NCI-H460 (cell line): ENCODE results near the gene PDE4A. TPM values are rescaled to one million over a fixed set of nuclear protein-coding genes. Genes with fewer than 3 reads are reported as not detected.
"Not testable (repeated sequence)": the region's sequence is repeated elsewhere in the genome, so short reads cannot be mapped to it uniquely, and the experiment has no call there.

Experiments
- DNase-seq: peaks from one replicate; pipeline ENCODE4 v3.0.0-alpha.2; 2016; ENCODE audit warnings: low read depth; ENCODE audit errors: extremely low read depth
- polyA plus RNA-seq: library from polyadenylated mRNA; depleted of rRNA; stranded (reverse); fragments of >200 nt; gene quantifications from 2 replicates; pipeline ENCODE4 v1.2.3, GENCODE V29; 2014; cell fraction: nucleus; rRNA removed
- total RNA-seq: library from RNA; depleted of rRNA; stranded (reverse); fragments of >200 nt; shearing (Covaris generic); gene quantifications from 2 replicates; pipeline ENCODE4 v1.2.3, GENCODE V29; 2014; rRNA removed

PDE4A gene
- 2.1 and 2.2 TPM in 2 replicates for total RNA-seq
- 2.8 and 5.3 TPM in 2 replicates for polyA plus RNA-seq

DNA sequence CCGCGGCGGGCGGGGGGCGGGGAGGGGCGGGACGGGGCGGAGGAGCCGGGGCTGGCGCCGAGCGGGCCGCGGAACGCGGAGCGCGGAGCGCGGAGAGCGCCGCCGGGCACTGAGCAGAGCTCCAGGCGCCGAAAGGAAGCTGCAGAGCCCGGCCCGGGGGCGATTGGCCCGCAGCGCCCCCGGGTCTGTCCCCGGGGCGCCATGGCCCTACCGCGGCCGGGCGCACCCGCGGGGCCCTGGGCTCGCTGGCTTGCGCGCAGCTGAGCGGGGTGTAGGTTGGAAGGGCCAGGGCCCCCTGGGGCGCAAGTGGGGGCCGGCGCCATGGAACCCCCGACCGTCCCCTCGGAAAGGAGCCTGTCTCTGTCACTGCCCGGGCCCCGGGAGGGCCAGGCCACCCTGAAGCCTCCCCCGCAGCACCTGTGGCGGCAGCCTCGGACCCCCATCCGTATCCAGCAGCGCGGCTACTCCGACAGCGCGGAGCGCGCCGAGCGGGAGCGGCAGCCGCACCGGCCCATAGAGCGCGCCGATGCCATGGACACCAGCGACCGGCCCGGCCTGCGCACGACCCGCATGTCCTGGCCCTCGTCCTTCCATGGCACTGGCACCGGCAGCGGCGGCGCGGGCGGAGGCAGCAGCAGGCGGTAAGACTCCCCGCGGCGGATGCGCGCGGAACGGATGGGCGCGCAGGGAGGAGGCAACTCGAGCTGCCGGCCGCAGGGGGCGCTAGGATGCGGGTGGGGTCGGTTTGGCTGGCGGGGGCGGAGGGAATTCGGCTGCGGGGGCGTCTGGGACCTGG, at the start of gene PDE4A:
Gene PDE4A, plus strand, starts transcription at position 95 of the 796 bp plus-strand sequence. Its CDS starts 227 bp downstream, at position 322.
- DNase-seq: no peak

- no peak for DNase-seq
Measured at GRCh38 chr19:10372690-10373089, 47.6 kb upstream of the PDE4A start.

- no peak for DNase-seq
Measured at GRCh38 chr19:10374931-10375330, 45.4 kb upstream of the PDE4A start.

DNA sequence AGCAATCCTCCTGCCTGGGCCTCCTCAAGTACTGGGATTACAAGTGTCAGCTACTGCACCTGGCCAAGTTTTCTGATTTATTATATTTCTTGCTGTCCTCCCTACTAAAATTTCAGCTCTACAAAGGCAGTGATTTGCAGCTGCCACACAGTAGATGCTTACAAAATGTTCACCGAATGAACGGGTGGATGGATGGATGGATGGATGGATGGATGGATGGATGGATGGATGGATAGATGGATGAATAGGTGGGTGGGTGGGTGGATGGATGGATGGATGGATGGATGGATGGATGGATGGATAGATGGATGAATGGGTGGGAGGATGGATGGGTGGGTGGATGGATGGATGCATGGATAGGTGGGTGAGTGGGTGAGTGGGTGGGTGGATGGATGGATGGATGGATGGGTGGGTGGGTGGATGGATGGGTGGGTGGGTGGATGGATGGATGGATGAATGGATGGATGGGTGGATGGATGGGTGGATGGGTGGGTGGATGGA, 43.1 kb upstream of the PDE4A start:
- DNase-seq: not testable (repeated sequence)

DNA sequence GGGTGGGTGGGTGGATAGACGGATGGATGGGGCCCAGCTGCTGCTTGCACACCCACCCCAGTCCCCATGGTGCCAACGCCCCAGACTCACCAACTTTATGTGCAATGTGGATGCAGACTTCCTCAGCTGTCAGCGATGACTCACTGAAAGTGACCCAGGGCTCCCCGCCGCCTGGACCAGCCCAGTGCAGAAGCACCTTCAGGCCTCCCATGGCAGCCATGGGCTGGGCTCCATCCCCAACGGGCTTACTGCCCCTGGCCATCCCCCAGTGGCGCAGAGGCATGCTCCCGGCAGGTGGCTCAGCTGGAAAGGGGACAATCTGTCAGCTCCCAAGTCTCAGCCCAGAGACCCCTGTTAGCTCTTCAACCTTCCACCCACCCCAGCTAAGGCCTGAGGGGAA, 42.2 kb upstream of the PDE4A start:
- DNase-seq: no peak

GRCh38 chr19:10379880-10380312, 40.4 kb upstream of the PDE4A start:
- no peak for DNase-seq

- DNase-seq: peak; percentile 98
Measured at GRCh38 chr19:10380313-10381102, 39.8 kb upstream of the PDE4A start, which contains the start of gene TYK2. TSS of gene TYK2 (minus strand) at chr19:10380572. CDS start at chr19:10378406, 2,166 bp downstream.

GRCh38 chr19:10383223-10383499, 37.2 kb upstream of the PDE4A start:
- not testable (repeated sequence) for DNase-seq

- no peak for DNase-seq
Measured at GRCh38 chr19:10384580-10384979, 35.8 kb upstream of the PDE4A start.

DNA sequence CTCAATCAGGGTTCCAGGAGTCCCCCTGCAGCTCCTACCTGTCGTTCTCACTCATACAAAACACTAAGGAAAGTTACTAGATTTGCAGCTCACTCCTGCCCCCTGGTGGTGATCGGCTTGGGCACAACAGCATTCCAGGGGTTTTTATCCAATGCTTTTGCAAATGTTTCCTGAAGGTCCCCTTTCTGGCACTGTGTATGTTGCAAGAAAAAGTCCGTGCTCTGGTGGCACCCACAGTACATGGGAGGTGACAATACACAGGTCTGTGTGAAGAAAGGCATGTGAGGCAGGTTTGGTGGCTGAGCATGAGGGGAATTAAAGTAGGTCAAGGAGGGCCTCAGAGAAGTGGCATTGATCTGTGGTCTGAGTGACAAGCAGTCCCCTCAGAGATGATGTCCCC, 31.4 kb upstream of the PDE4A start:
- DNase-seq: peak; percentile 67

DNA sequence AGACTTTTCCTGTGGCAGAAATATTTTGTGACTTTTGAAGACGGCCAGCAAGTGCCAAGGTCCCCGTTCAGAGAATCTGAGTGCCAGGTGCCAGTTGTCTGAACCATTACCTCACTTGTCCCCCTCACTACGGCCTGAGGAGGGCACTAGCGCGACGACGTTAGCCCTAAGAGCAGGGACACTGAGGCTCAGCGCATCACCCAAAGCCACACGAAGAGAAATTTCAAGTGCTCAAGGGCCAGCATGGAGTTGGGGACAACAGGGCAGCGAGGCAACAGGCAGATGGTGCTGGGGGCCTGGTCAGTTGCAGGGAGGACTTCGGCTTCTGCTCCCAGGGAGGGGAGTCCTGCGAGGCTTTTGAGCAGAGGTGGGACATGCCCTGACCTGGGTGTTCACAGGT, 30.5 kb upstream of the PDE4A start:
- no peak for DNase-seq

- peak; percentile 57 for DNase-seq
Measured at GRCh38 chr19:10390652-10391286, 29.6 kb upstream of the PDE4A start.

DNA sequence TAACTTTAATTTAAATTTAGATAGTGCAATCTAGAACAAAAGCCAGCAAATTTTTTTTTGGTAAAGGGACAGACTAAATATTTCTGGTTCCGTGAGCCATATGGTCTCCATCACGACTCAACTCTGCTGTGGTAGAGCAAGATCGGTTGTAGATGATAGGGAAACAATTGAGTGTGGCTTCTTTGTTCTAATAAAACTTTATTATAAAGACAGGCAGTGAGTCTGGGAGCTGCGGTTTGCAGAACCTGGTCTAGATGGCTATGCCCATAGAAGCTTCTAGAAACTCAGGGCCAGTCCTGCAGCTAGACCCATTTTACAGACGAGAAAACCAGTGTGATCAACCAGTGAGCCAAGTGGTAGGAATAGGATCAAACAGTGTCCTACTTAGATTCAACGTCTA, 28.2 kb upstream of the PDE4A start:
- DNase-seq: no peak

DNA sequence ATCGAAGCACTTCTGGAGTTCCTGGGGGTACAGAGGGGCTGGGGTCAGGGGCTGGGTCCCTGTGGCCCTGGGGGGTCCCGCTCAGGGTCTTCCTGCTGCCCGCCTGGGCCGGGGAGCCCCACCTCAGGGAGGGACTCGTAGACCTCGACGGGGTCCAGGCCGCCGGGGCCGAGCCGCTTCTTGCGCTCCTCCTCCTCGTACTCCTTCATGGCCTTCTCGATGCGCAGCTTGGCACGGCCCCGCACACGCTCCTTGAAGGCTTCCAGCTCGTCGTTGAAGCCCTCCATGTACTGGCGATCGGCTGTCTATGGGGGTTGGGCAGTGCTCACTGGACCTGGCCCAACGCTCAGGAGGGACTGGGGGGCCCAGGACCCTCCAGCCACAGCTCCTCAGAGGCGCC, 27.2 kb upstream of the PDE4A start:
- DNase-seq: no peak

GRCh38 chr19:10395003-10395402, 25.3 kb upstream of the PDE4A start:
- DNase-seq: no peak

DNA sequence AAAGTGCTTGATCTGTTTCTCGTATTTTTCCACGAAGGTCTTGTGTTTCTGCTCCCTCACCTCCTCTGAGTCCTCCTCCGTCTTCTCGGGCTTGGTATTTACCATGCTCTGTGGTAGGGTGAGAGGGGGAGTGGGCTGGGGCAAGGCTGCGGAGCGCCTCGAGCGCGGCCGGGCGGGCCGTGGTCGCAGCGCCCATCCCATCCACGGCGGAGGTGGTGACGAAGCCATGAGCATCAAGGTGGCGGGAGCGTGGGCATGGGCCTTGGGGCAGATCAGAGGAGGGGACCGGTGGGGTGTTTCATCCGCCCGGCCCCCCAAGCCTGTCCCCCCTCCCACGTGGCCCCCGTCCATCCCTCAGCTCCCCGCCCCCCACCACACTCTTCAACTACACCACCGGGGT, 24.9 kb upstream of the PDE4A start:
- DNase-seq: no peak

DNA sequence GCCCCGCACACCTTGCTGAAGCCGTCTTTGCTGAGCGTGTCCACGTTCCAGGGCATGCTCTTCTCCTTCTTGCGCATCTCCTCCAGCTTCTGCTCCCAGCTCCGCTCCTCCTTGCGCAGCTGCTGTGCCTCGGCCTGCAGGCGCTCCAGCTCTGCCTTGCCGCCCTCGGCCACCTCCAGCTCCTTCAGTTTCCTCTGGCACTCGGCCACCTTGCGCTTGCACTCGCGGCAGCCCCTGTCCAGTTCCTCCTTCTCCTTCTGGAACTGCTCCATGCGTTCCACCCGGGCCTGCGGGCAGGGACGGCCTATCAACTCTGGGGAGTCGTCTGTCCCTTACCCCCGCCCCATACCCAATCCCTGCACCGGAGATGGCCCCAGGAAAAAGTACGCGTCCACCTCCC, 24.4 kb upstream of the PDE4A start:
- DNase-seq: no peak

GRCh38 chr19:10398819-10399218, 21.5 kb upstream of the PDE4A start:
- no peak for DNase-seq

DNA sequence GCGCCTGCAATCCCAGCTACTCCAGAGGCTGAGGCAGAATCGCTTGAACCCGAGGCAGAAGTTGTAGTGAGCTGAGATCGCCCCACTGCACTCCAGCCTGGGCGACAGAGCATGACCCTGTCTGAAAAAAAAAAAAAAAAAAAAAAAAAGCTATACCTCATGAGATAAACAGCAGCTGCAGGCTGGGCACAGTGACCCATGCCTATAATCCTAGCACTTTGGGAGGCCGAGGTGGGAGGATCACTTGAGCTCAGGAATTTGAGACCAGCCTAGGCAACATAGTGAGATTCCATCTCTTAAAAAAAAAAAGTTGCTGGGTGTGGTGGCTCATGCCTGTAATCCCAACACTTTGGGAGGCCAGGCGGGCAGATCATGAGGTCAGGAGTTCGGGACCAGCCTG, 21.0 kb upstream of the PDE4A start:
- DNase-seq: not testable (repeated sequence)

DNA sequence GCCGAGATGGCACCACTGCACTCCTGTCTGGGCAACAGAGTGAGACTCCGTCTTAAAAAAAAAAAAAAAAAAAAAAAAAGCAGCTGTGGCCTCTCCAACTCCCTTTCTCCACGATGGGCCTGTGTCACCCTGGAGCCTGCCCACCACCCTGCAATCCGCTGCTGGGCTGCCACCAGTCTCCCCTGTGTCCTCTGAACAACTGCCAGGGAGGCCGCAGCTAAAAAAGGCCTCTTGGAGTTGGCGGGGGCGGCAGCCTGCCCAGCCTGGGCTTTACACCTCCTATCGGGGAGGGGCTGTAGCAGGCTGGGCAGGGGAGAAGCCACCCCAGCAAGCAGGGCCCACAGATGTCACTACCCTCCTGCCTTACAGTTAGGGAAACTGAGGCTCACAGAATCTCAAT, 20.5 kb upstream of the PDE4A start:
- no peak for DNase-seq

GRCh38 chr19:10402441-10403038, 17.8 kb upstream of the PDE4A start:
- DNase-seq: no peak
